Pancreas (tissue), 10 donors: Measurements from ENCODE around the gene CCDC85C. TPM values are rescaled to one million over a fixed set of nuclear protein-coding genes. Genes with fewer than 3 reads are reported as not detected.

Source experiments
- ATAC-seq, 4 donors: fragments of 200-7000 bp; cut with Tn5 transposase; one replicate each; pipeline versions ENCODE4 v1.8.0 to v1.9.1; 2020; ENCODE audit warnings: mild to moderate bottlenecking in 4 of 4, moderate library complexity in 4 of 4
- DNase-seq, 6 donors: peaks; one replicate each; pipeline ENCODE4 v3.0.0-alpha.2; 2020
- FAIRE-seq: peaks from 2 replicates; lab custom pipeline; 2012; peaks lifted over from hg19 to GRCh38; lab: Jason Lieb, UNC
- H3K27ac ChIP-seq, 4 donors: fragments of 200-600 bp; sonication (generic); 1 replicate in 3 of 4; 2 replicates in 1 of 4; pipeline versions ENCODE4 v1.5.0 to v1.8.0; 2020
- H3K27me3 ChIP-seq, 4 donors: fragments of 200-600 bp; one replicate each; pipeline ENCODE4 v1.8.0; 2021
- H3K36me3 ChIP-seq, 3 donors: fragments of 200-600 bp; sonication (generic) in 1 of 3; one replicate each; pipeline versions ENCODE4 v1.5.0 to v1.8.0; 2020 to 2021
- H3K4me1 ChIP-seq, 3 donors: fragments of 200-600 bp; one replicate each; pipeline ENCODE4 v1.8.0; 2021
- H3K4me3 ChIP-seq, 4 donors: fragments of 200-600 bp; sonication (generic) in 2 of 4; one replicate each; pipeline versions ENCODE4 v1.5.0 to v1.8.0; 2020 to 2021
- H3K9me3 ChIP-seq, 4 donors: fragments of 200-600 bp; one replicate each; pipeline ENCODE4 v1.8.0; 2021
- CTCF ChIP-seq, 4 donors: fragments of 200-600 bp; sonication (generic) in 3 of 4; IDR thresholded peaks; one replicate each; pipeline versions ENCODE4 v1.5.0 to v1.8.0; 2021; ENCODE audit warnings: antibody characterized with exemption in 4 of 4
- WGBS, 2 donors: extraction: QIAGEN DNeasy Blood & Tissue Kit; methylation state at CpG; one replicate each; pipeline ENCODE4 v1.1.7; 2013; 5-methylcytosine and 5-hydroxymethylcytosine counted together
- intact Hi-C, 3 donors: fragments of 100-400 bp; cut with DNase I; formaldehyde crosslinking; loops; one replicate each; pipeline versions ENCODE4 v1.11.1 to v1.14.2; 2022
- polyA plus RNA-seq, 2 donors: library from polyadenylated mRNA; stranded (reverse); fragments of 200-250 nt; gene quantifications; one replicate each; pipeline ENCODE4 v1.2.3, GENCODE V29; 2013
- total RNA-seq, 6 donors: library from RNA; stranded (reverse); fragmentation: NEBNext Ultra II Directional in 4 of 6; extraction: Animal tissue kit (Norgen Biotek cat#: 25700) in 4 of 6; gene quantifications; one replicate each; pipeline versions ENCODE4 v1.2.1 to v1.2.4, GENCODE V29; 2021 to 2023
- donor health status: healthy with polysubstance abuse.
- donor health status: DM: no; HTN: no; CAD: no; lungs with moderate emphysema.
- donor health status: DM: no; HTN: no; CAD: no.
- donor health status: control.
- donor health status: control.
- donor health status: Bipolar disorder and iron deficiency.
- donor health status: DM: yes; HTN: yes; CAD: no.
- donor health status: DM: no; HTN: no; CAD: no.
- donor health status: DM: no; HTN: no; CAD: no.
- donor health status: DM: yes; HTN: yes; CAD: no.

The CCDC85C gene
- total and polyA plus RNA-seq, 8 donors = 9.5 to 22.2 (median 17.6) TPM

GRCh38 chr14:99465288-99465687 is 138.7 kb downstream of the CCDC85C start:
- peaks cover 0 to 19% (median 5%) of the 10 kb centered on the region in 3 donors for H3K36me3 ChIP-seq
- FAIRE-seq (no peak), ATAC-seq (no peak), DNase-seq (no peak)
- intact Hi-C loops = no loop called here
- no peaks in the 10 kb centered on the region for H3K4me1 ChIP-seq
- no peak overlapping the region for H3K4me3 ChIP-seq
- no peak overlapping the region for H3K27ac ChIP-seq
- H3K9me3 ChIP-seq = no peaks in the 10 kb centered on the region
- 86 to 92% methylated on average over 9 of the region's 9 CpGs for WGBS, 2 donors
- TF ChIP-seq CTCF (IDR thresholded peaks at IDR 0.05) = no peak
- H3K27me3 ChIP-seq = no peaks in the 10 kb centered on the region

GRCh38 chr14:99463974-99464373 is 140.0 kb downstream of the CCDC85C start:
- ATAC-seq (no peak), FAIRE-seq (no peak), DNase-seq (no peak)
- WGBS, 2 donors = 84 to 86% methylated on average over 4 of the region's 4 CpGs
- Histone ChIP-seq H3K9me3 (no peaks in the 10 kb centered on the region), H3K4me3 (no peak overlapping the region), H3K36me3 (peaks cover 0 to 19% (median 5%) of the 10 kb centered on the region in 3 donors), H3K27me3 (no peaks in the 10 kb centered on the region), H3K27ac (no peak overlapping the region), H3K4me1 (no peaks in the 10 kb centered on the region)
- TF ChIP-seq CTCF (IDR thresholded peaks at IDR 0.05) = no peak
- intact Hi-C loops = no loop called here

DNA sequence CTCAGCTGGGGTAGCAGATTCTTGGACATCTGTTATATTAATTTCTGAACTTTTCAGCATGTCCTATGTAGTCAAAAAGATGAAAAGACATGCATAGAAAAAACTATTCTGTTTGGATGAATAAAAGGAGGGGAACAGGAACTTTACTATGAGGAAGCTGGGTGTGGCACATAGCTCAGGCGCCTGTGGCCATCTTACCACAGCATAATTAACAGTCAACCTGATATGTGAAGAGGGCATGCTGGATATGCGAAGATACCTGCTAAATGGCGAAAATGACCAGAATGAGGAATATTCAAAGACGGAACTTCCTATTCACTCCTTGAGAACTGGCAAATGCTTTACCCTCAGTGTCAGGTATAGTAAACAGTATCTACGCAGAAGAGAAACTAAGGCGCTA is 141.8 kb downstream of the CCDC85C start:
- no peak for TF ChIP-seq CTCF (IDR thresholded peaks at IDR 0.05)
- no peak for ATAC-seq
- no peak for FAIRE-seq
- intact Hi-C loops = no loop called here
- WGBS, 2 donors = 65 to 80% methylated on average over 6 of the region's 6 CpGs
- Histone ChIP-seq H3K36me3 (peaks cover 0 to 29% (median 5%) of the 10 kb centered on the region in 3 donors), H3K4me3 (no peak overlapping the region), H3K27ac (no peak overlapping the region), H3K27me3 (no peaks in the 10 kb centered on the region), H3K9me3 (no peaks in the 10 kb centered on the region), H3K4me1 (no peaks in the 10 kb centered on the region)
- no peak for DNase-seq

GRCh38 chr14:99461411-99462085 is 142.5 kb downstream of the CCDC85C start:
- no peaks in the 10 kb centered on the region for H3K4me1 ChIP-seq
- H3K36me3 ChIP-seq = peaks cover 0 to 35% (median 5%) of the 10 kb centered on the region in 3 donors
- no peak overlapping the region for H3K27ac ChIP-seq
- ATAC-seq (no peak), DNase-seq (no peak), FAIRE-seq (no peak)
- no peaks in the 10 kb centered on the region for H3K27me3 ChIP-seq
- intact Hi-C loops = no loop called here
- no peak for TF ChIP-seq CTCF (IDR thresholded peaks at IDR 0.05)
- H3K4me3 ChIP-seq = no peak overlapping the region
- WGBS, 2 donors = 83 to 94% methylated on average over 5 of the region's 5 CpGs
- H3K9me3 ChIP-seq = no peaks in the 10 kb centered on the region

DNA sequence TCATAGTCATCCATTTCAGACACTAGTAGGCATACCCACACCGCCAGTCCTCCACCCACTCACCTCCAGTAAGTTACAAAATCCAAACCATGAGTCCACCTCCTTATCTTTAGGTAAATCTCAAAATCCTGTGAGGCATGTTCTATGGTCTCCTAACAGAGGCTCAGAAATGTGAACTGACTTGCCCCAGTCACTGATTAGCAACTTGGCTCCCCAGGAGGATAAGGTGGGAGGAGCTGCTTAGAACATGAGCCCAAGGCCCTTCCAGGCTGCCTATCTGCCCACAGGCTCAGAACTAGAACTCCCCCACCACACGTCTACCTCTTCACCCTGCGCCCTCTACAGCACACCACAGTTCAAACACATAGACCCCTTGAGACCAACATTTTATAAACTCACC is 143.2 kb downstream of the CCDC85C start:
- Histone ChIP-seq H3K9me3 (no peaks in the 10 kb centered on the region), H3K27ac (no peak overlapping the region), H3K36me3 (peaks cover 0 to 36% (median 7%) of the 10 kb centered on the region in 3 donors), H3K27me3 (no peaks in the 10 kb centered on the region), H3K4me3 (no peak overlapping the region), H3K4me1 (no peaks in the 10 kb centered on the region)
- WGBS, 2 donors = 89 to 96% methylated on average over 3 of the region's 3 CpGs
- intact Hi-C loops = no loop called here
- FAIRE-seq (no peak), ATAC-seq (no peak), DNase-seq (no peak)
- no peak for TF ChIP-seq CTCF (IDR thresholded peaks at IDR 0.05)
